Measurements from ENCODE around the gene PIK3R3.
"Not testable (repeated sequence)": the region's sequence is repeated elsewhere in the genome, so short reads cannot be mapped to it uniquely, and the experiment has no call there.

DNA sequence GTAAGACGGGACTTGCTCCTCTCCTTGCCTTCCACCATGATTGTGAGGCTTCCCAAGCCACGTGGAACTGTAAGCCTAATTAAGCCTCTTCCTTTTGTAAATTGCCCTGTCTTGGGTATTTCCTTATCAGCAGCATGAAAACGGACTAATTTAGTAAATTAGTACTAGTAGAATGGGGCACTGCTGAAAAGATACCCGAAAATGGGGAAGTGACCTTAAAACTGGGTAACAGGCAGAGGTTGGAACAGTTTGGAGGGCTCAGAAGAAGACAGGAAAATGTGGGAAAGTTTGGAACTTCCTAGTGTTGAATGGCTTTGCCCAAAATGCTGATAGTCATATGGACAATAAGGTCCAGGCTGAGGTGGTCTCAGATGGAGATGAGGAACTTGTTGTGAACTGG lies 75.2 kb downstream of the PIK3R3 start:
- TF ChIP-seq EZH2 (IDR thresholded peaks at IDR 0.05; ENCODE audit: low read length), result not testable (repeated sequence)
- TF ChIP-seq, protein P1, sequence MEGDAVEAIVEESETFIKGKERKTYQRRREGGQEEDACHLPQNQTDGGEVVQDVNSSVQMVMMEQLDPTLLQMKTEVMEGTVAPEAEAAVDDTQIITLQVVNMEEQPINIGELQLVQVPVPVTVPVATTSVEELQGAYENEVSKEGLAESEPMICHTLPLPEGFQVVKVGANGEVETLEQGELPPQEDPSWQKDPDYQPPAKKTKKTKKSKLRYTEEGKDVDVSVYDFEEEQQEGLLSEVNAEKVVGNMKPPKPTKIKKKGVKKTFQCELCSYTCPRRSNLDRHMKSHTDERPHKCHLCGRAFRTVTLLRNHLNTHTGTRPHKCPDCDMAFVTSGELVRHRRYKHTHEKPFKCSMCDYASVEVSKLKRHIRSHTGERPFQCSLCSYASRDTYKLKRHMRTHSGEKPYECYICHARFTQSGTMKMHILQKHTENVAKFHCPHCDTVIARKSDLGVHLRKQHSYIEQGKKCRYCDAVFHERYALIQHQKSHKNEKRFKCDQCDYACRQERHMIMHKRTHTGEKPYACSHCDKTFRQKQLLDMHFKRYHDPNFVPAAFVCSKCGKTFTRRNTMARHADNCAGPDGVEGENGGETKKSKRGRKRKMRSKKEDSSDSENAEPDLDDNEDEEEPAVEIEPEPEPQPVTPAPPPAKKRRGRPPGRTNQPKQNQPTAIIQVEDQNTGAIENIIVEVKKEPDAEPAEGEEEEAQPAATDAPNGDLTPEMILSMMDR (optimal IDR thresholded peaks at IDR 0.05 in 1 of 3, IDR thresholded peaks at IDR 0.05 in 1 of 3, conservative IDR thresholded peaks at IDR 0.05 in 1 of 3; ENCODE audit: extremely low read depth in 1 of 3, insufficient read depth in 2 of 3, low read length in 3 of 3), result not testable (repeated sequence)

Data from keratinocyte (primary cell).